HCT116 (cell line): ENCODE data around the gene PPP1R2C. TPM values are rescaled to one million over a fixed set of nuclear protein-coding genes. Genes with fewer than 3 reads are reported as not detected.

Experiments used
- ATAC-seq: fragments of 200-7000 bp; cut with Tn5 transposase; 2 replicates; pipeline ENCODE4 v1.9.1; 2020; ENCODE audit warnings: mild to moderate bottlenecking, moderate library complexity
- Bru-seq: library from RNA; stranded (reverse); fragments of 400-500 nt; gene quantifications from one replicate; lab custom pipeline; 2021; lab: Mats Ljungman, UMichigan
- BruChase-seq, 2 experiments: library from RNA; stranded (reverse); fragments of 400-500 nt; gene quantifications; one replicate each; lab custom pipeline; 2021; lab: Mats Ljungman, UMichigan
- BruUV-seq: library from RNA; stranded (reverse); fragments of 400-500 nt; replicated peaks from 2 replicates; lab custom pipeline; 2021; lab: Mats Ljungman, UMichigan
- CTCF ChIA-PET: fragments of 300-600 bp; sonication (Branson Sonifier 250); formaldehyde crosslinking; loops from one replicate; lab custom pipeline; 2021; ENCODE audit warnings: antibody characterized with exemption; lab: Charles Lee
- POLR2A ChIA-PET: fragments of 300-600, 350-600 bp; sonication (Branson Sonifier 250); formaldehyde crosslinking; loops from one replicate; lab custom pipeline; 2021; ENCODE audit warnings: antibody characterized with exemption; lab: Charles Lee
- RAD21 ChIA-PET, 2 experiments: fragments of 300-600 bp; sonication (Branson Sonifier 250); formaldehyde crosslinking; loops; one replicate each; lab custom pipeline; 2023; ENCODE audit warnings: low total read pairs in 2 of 2; ENCODE audit not compliant: uncharacterized antibody in 2 of 2, unreplicated experiment in 2 of 2, low non-redundant PET in 1 of 2; lab: Charles Lee
- DNase-seq: peaks from one replicate; pipeline ENCODE4 v3.0.0-alpha.2; 2010; ENCODE audit warnings: low read depth, low spot score
- H2AFZ ChIP-seq: fragments of 200-600 bp; shearing (Covaris generic), sonication (generic); 2 replicates; pipeline ENCODE4 v1.6.1; 2017; ENCODE audit warnings: low read depth, mixed run types, mixed read lengths, antibody characterized with exemption, low read length; ENCODE audit not compliant: poor library complexity, severe bottlenecking
- H3K27ac ChIP-seq: 2 replicates; pipeline ENCODE4 v1.5.1; 2012; ENCODE audit warnings: low read depth, low read length
- H3K27me3 ChIP-seq: fragments of 200-600 bp; sonication (generic); 2 replicates; pipeline ENCODE4 v1.6.1; 2016; ENCODE audit warnings: mixed run types, low read length, mixed read lengths; ENCODE audit not compliant: insufficient read depth
- H3K36me3 ChIP-seq, 2 experiments: fragments of 200-500 bp in 1 of 2; fragments of 200-600 bp in 1 of 2; sonication (Bioruptor generic) in 1 of 2; sonication (generic) in 1 of 2; 2 replicates each; pipeline versions ENCODE4 v1.5.1 to v1.6.1; 2014 to 2016; ENCODE audit warnings: low read length in 2 of 2, inconsistent platforms in 1 of 2, mixed read lengths in 1 of 2, mixed run types in 1 of 2; ENCODE audit not compliant: insufficient read depth in 2 of 2, control insufficient read depth in 1 of 2
- H3K4me1 ChIP-seq, 2 experiments: fragments of 200-600 bp in 1 of 2; sonication (generic) in 1 of 2; 2 replicates each; pipeline versions ENCODE4 v1.5.1 to v1.6.1; 2012 to 2017; ENCODE audit warnings: low read length in 2 of 2, inconsistent platforms in 1 of 2, mild to moderate bottlenecking in 1 of 2, mixed read lengths in 1 of 2, mixed run types in 1 of 2, moderate library complexity in 1 of 2; ENCODE audit not compliant: insufficient read depth in 2 of 2, control insufficient read depth in 1 of 2
- H3K4me2 ChIP-seq: fragments of 200-600 bp; sonication (generic); 2 replicates; pipeline ENCODE4 v1.6.1; 2017; ENCODE audit warnings: mixed run types, low read length, mixed read lengths
- H3K4me3 ChIP-seq, 2 experiments: fragments of 200-600 bp in 1 of 2; sonication (generic) in 1 of 2; replicated peaks in 1 of 2; 2 replicates each; pipeline ENCODE4 v1.5.1; 2011 to 2016; ENCODE audit warnings: low read length in 2 of 2, control low read depth in 1 of 2, low read depth in 1 of 2, mild to moderate bottlenecking in 1 of 2, mixed read lengths in 1 of 2, mixed run types in 1 of 2
- H3K79me2 ChIP-seq: fragments of 200-600 bp; sonication (generic); 2 replicates; pipeline ENCODE4 v1.6.1; 2017; ENCODE audit warnings: mild to moderate bottlenecking, mixed run types, low read length, moderate library complexity, mixed read lengths; ENCODE audit not compliant: insufficient read depth
- H3K9ac ChIP-seq: fragments of 200-600 bp; sonication (generic); 2 replicates; pipeline ENCODE4 v1.6.1; 2016; ENCODE audit warnings: low read length, mixed read lengths
- H3K9me2 ChIP-seq: fragments of 200-600 bp; sonication (generic), shearing (Covaris generic); 2 replicates; pipeline ENCODE4 v1.6.1; 2017; ENCODE audit warnings: mixed run types, mild to moderate bottlenecking, moderate library complexity; ENCODE audit not compliant: insufficient read depth
- H3K9me3 ChIP-seq, 2 experiments: fragments of 200-500 bp in 1 of 2; fragments of 200-600 bp in 1 of 2; sonication (Bioruptor generic) in 1 of 2; sonication (generic) in 1 of 2; 2 replicates each; pipeline ENCODE4 v1.6.1; 2014 to 2017; ENCODE audit warnings: low read length in 2 of 2, mixed read lengths in 2 of 2, inconsistent platforms in 1 of 2, low read depth in 1 of 2, mild to moderate bottlenecking in 1 of 2, mixed run types in 1 of 2, moderate library complexity in 1 of 2; ENCODE audit not compliant: control insufficient read depth in 1 of 2, insufficient read depth in 1 of 2
- H4K20me1 ChIP-seq: fragments of 200-600 bp; sonication (generic), shearing (Covaris generic); 2 replicates; pipeline ENCODE4 v1.6.1; 2017; ENCODE audit warnings: mixed run types, mild to moderate bottlenecking, moderate library complexity; ENCODE audit not compliant: insufficient read depth
- ATF3 ChIP-seq: IDR thresholded peaks from 2 replicates; pipeline ENCODE4 v1.6.1; 2012
- CBX3 ChIP-seq: IDR thresholded peaks from 2 replicates; pipeline ENCODE4 v1.6.1; 2012; ENCODE audit warnings: low read depth
- EGR1 ChIP-seq: IDR thresholded peaks from 2 replicates; pipeline ENCODE4 v1.6.1; 2012; ENCODE audit warnings: low read depth
- ELF1 ChIP-seq: IDR thresholded peaks from 2 replicates; pipeline ENCODE4 v1.6.1; 2012; ENCODE audit warnings: low read depth, borderline replicate concordance
- EZH2 ChIP-seq: fragments of 200-600 bp; sonication (generic); IDR thresholded peaks from 2 replicates; pipeline ENCODE4 v1.6.1; 2017; ENCODE audit warnings: antibody characterized with exemption, mixed run types
- EZH2phosphoT487 ChIP-seq: fragments of 200-600 bp; IDR thresholded peaks from 2 replicates; pipeline ENCODE4 v1.6.1; 2018; ENCODE audit warnings: antibody characterized with exemption, borderline replicate concordance
- POLR2A ChIP-seq: IDR thresholded peaks from 2 replicates; pipeline ENCODE4 v1.7.0; 2011; ENCODE audit warnings: borderline replicate concordance; ENCODE audit not compliant: insufficient read depth, insufficient read length; ENCODE audit errors: extremely low read depth
- RAD21 ChIP-seq: IDR thresholded peaks from 2 replicates; pipeline ENCODE4 v1.6.1; 2012; ENCODE audit warnings: low read depth, mild to moderate bottlenecking
- SIN3A ChIP-seq: IDR thresholded peaks from 2 replicates; pipeline ENCODE4 v1.6.1; 2012; ENCODE audit warnings: low read depth
- SRF ChIP-seq: IDR thresholded peaks from 2 replicates; pipeline ENCODE4 v1.6.1; 2012; ENCODE audit warnings: low read depth
- ZBTB33 ChIP-seq: IDR thresholded peaks from 2 replicates; pipeline ENCODE4 v1.6.1; 2011; ENCODE audit warnings: mild to moderate bottlenecking, low read length, moderate library complexity; ENCODE audit not compliant: insufficient replicate concordance; ENCODE audit errors: extremely low read depth
- ZFX ChIP-seq: fragments of 450-650 bp; IDR thresholded peaks from 2 replicates; pipeline ENCODE4 v1.6.1; 2017
- ZNF274 ChIP-seq: fragments of 200-500 bp; sonication (Bioruptor generic); IDR thresholded peaks from 2 replicates; pipeline ENCODE4 v1.6.1; 2014; ENCODE audit warnings: mild to moderate bottlenecking, low read depth, low read length, inconsistent platforms
- intact Hi-C: fragments of 100-400 bp; cut with micrococcal nuclease; formaldehyde crosslinking; loops from 2 replicates; pipeline ENCODE4 v1.10.0; 2022
- long read RNA-seq: library from polyadenylated mRNA; unstranded; transcript quantifications from one replicate; pipeline ENCODE4 v2.0.0, GENCODE V29; 2021; ENCODE audit not compliant: unreplicated experiment
- polyA plus RNA-seq: library from polyadenylated mRNA; unstranded; fragments of >200 nt; gene quantifications from 2 replicates; pipeline ENCODE4 v1.2.1, GENCODE V29; 2012; ENCODE audit warnings: missing spikeins
- total RNA-seq: library from RNA; stranded (reverse); gene quantifications from one replicate; pipeline ENCODE4 v1.2.1, GENCODE V29; 2021; ENCODE audit not compliant: unreplicated experiment

PPP1R2C gene
- total RNA-seq (not detected), Bru-seq, nascent RNA (not detected), BruChase-seq, experiment 1, labeled RNA remaining after a 6-hour chase (not detected), BruChase-seq, experiment 2, labeled RNA remaining after a 2-hour chase (not detected)
- polyA plus RNA-seq, result not detected in 2 replicates
- long read RNA-seq, result 0 reads

DNA sequence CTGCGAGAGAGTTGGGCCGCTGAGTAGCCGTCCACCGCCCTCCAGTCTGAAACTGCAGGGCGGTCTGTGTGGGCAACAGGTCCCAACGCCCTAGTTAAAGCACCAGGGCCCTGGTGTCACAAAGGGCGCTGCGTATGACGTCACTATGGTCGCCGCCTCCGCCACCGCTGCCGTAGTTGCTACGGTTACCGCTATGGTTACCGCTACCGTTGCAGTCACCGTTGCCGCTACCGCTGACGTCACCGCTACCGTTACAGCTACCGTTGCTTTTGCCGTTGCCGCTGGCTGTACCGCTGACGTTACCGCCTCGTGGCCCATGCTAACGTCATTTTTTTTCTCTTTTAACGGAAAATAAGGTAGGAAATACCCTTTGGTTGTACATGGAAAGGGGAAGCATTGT lies at the start of gene PPP1R2C:
Gene PPP1R2C (minus strand): TSS at position 68 of the 400 bp plus-strand sequence. CDS start 84 bp downstream, outside the sequence.
- no peaks in the 10 kb centered on the region for H3K27me3 ChIP-seq
- no peaks in the 10 kb centered on the region for H3K9me2 ChIP-seq
- no TSS peak for BruUV-seq
- no peak within 1 kb of the TSS for H3K27ac ChIP-seq
- RAD21 ChIA-PET, result no interaction called here
- no peaks in the 10 kb centered on the region for H3K79me2 ChIP-seq
- POLR2A ChIA-PET, result no interaction called here
- CTCF ChIA-PET, result no interaction called here
- H3K9ac ChIP-seq, result no peak within 1 kb of the TSS
- DNase-seq, result no peak
- no peak within 1 kb of the TSS for H3K4me3 ChIP-seq
- no peak for ATAC-seq
- no peaks in the 10 kb centered on the region for H3K9me3 ChIP-seq
- no peak within 1 kb of the TSS for H2AFZ ChIP-seq
- intact Hi-C loops, result no loop called here
- TF ChIP-seq SIN3A, result no peak
- TF ChIP-seq ELF1, result no peak
- no peak for TF ChIP-seq ZNF274
- TF ChIP-seq SRF, result no peak
- TF ChIP-seq CBX3, result no peak
- no peak for TF ChIP-seq EZH2phosphoT487
- no peak for TF ChIP-seq POLR2A
- TF ChIP-seq EZH2, result no peak
- no peak for TF ChIP-seq EGR1
- TF ChIP-seq RAD21, result no peak
- no peak for TF ChIP-seq ATF3
- TF ChIP-seq ZBTB33, result no peak
- no peak for TF ChIP-seq ZFX
- H3K36me3 ChIP-seq, result no peaks in the 10 kb centered on the region
- H3K4me2 ChIP-seq, result no peak within 1 kb of the TSS
- no peaks in the 10 kb centered on the region for H3K4me1 ChIP-seq
- H4K20me1 ChIP-seq, result no peaks in the 10 kb centered on the region
